ENCODE results near the gene BARHL1. TPM values are rescaled to one million over a fixed set of nuclear protein-coding genes. Genes with fewer than 3 reads are reported as not detected.

Gene BARHL1
- total and polyA plus RNA-seq, 2 of the 4 experiments (the other 2 are of a cell fraction), result not detected

GRCh38 chr9:132610661-132611060 is 28.3 kb downstream of the BARHL1 start:
- Histone ChIP-seq H4K91ac (ENCODE audit: insufficient read depth, low read depth, low read length) (no peak overlapping the region), H3K4me3 (ENCODE audit: insufficient read depth, low read depth, low read length) (no peak overlapping the region), H3K56ac (ENCODE audit: extremely low read depth, insufficient read depth, low read length) (no peak overlapping the region), H2BK15ac (ENCODE audit: low read depth, low read length) (no peak overlapping the region), H3K4me1 (ENCODE audit: control insufficient read depth, insufficient read depth, low read length) (peaks cover 3% of the 10 kb centered on the region), H2AFZ (replicated peaks; ENCODE audit: low read length, poor library complexity) (no peak overlapping the region), H3K36me3 (ENCODE audit: control insufficient read depth, insufficient read depth, low read length) (peaks cover 23% of the 10 kb centered on the region), H3K27me3 (ENCODE audit: control insufficient read depth, insufficient read depth, low read length) (no peaks in the 10 kb centered on the region), H4K5ac (ENCODE audit: low read depth, low read length) (no peak overlapping the region), H3K9me3 (ENCODE audit: control insufficient read depth, insufficient read depth, low read length) (no peaks in the 10 kb centered on the region), H3K27ac (ENCODE audit: insufficient read depth, low read length) (no peak overlapping the region), H2BK20ac (ENCODE audit: low read depth, low read length) (no peak overlapping the region), H3K9me1 (ENCODE audit: insufficient read depth, low read length) (peaks cover 3% of the 10 kb centered on the region), H3K23ac (ENCODE audit: low read depth, low read length) (no peak overlapping the region), H3K9ac (ENCODE audit: low read depth, low read length) (no peak overlapping the region), H2BK5ac (ENCODE audit: low read depth, low read length, poor library complexity, severe bottlenecking) (no peak overlapping the region), H3K4me2 (ENCODE audit: low read depth, low read length) (no peak overlapping the region), H2AK5ac (ENCODE audit: low read depth, low read length) (no peak overlapping the region), H4K8ac (ENCODE audit: low read depth in 2 of 2, low read length in 2 of 2) (no peak overlapping the region), H2BK120ac (ENCODE audit: low read depth, low read length) (no peak overlapping the region), H2AK9ac (replicated peaks; ENCODE audit: low read depth, low read length, poor library complexity) (no peak overlapping the region), H4K20me1 (ENCODE audit: insufficient read depth, low read length) (peaks cover 15% of the 10 kb centered on the region; the same call in 1 of the 2 replicates), H3K18ac (ENCODE audit: low read depth, low read length) (no peak overlapping the region), H3K14ac (replicated peaks; ENCODE audit: low read depth, low read length) (no peak overlapping the region), H3K79me1 (ENCODE audit: low read depth in 1 of 2, low read length in 2 of 2) (peaks cover 0 to 6% of the 10 kb centered on the region in 2 experiments; a peak in 1 of 4 replicates), H3K4ac (ENCODE audit: low read depth, low read length) (no peak overlapping the region)
- DNase-seq, result no peak
- no peak for ATAC-seq (ENCODE audit: low read depth)
- ChIA-PET POLR2A (ENCODE audit: unreplicated experiment) (no interaction called here), CTCF (interaction anchor here (0.6 kb wide), 1 partner anchor 14 kb away, joined by 4 read pairs; no protein-coding TSS in a partner anchor)
- dilution Hi-C loops (cut with HindIII; ENCODE audit: low sequenced_read_pairs, unreplicated experiment), result no loop called here
- BruUV-seq (replicated peaks), result no TSS peak
- whole genome bisulfite sequencing, 2 experiments (ENCODE audit: extremely low coverage in 2 of 2, insufficient read length in 1 of 2), result 73% methylated on average over 4 of the region's 12 CpGs; no CpG with 5 or more reads in 1 of the 2 experiments
- intact Hi-C loops (cut with micrococcal nuclease), result no loop called here
- in situ Hi-C loops (cut with MboI; ENCODE audit: low sequenced_read_pairs), result no loop called here
- TF ChIP-seq RAD21 (IDR thresholded peaks at IDR 0.05; ENCODE audit: low read length) (no peak), NFE2L2 (IDR thresholded peaks at IDR 0.05; ENCODE audit: low read depth, low read length) (no peak), ELK1 (IDR thresholded peaks at IDR 0.05; ENCODE audit: borderline replicate concordance, low read depth, low read length) (no peak), SMC3 (IDR thresholded peaks at IDR 0.05; ENCODE audit: low read depth, low read length) (no peak), USF2 (IDR thresholded peaks at IDR 0.05; ENCODE audit: low read depth, low read length) (no peak), CTCF (conservative IDR thresholded peaks at IDR 0.05; ENCODE audit: low read depth, low read length) (no peak), POLR2A (IDR thresholded peaks at IDR 0.05; ENCODE audit: low read depth, low read length) (no peak), CEBPB (IDR thresholded peaks at IDR 0.05; ENCODE audit: low read depth, low read length) (no peak), RCOR1 (IDR thresholded peaks at IDR 0.05; ENCODE audit: insufficient replicate concordance, low read length) (no peak), MXI1 (IDR thresholded peaks at IDR 0.05; ENCODE audit: borderline replicate concordance, low read depth, low read length) (no peak)

All from IMR-90 (cell line).